Heart left ventricle (tissue), 16 donors: ENCODE results near the gene TFDP1. TPM values are rescaled to one million over a fixed set of nuclear protein-coding genes. Genes with fewer than 3 reads are reported as not detected.

ENCODE experiments used
- ATAC-seq, 4 donors: fragments of 200-7000 bp; cut with Tn5 transposase; one replicate each; pipeline ENCODE4 v1.9.1; 2020 to 2022; ENCODE audit warnings: moderate library complexity in 4 of 4, mild to moderate bottlenecking in 3 of 4, moderate number of reproducible peaks in 1 of 4
- DNase-seq, 5 donors: peaks; one replicate each; pipeline ENCODE4 v3.0.0-alpha.2; 2020
- H3K27ac ChIP-seq, 12 donors: fragments of 200-600 bp; sonication (generic) in 4 of 12; one replicate each; pipeline versions ENCODE4 v1.5.0 to v1.8.0; 2016 to 2022; ENCODE audit warnings: mild to moderate bottlenecking in 2 of 12
- H3K27me3 ChIP-seq, 9 donors: fragments of 200-600 bp; sonication (generic) in 2 of 9; one replicate each; pipeline versions ENCODE4 v1.5.1 to v1.8.0; 2016 to 2022; ENCODE audit warnings: mild to moderate bottlenecking in 3 of 9
- H3K36me3 ChIP-seq, 9 donors: fragments of 200-600 bp; sonication (generic) in 2 of 9; one replicate each; pipeline versions ENCODE4 v1.5.0 to v1.8.0; 2018 to 2022; ENCODE audit warnings: mild to moderate bottlenecking in 2 of 9
- H3K4me1 ChIP-seq, 12 donors: fragments of 200-600 bp; sonication (generic) in 4 of 12; one replicate each; pipeline versions ENCODE4 v1.5.0 to v1.8.0; 2016 to 2022; ENCODE audit warnings: mild to moderate bottlenecking in 3 of 12
- H3K4me3 ChIP-seq, 12 donors: fragments of 200-600 bp; sonication (generic) in 4 of 12; one replicate each; pipeline versions ENCODE4 v1.5.0 to v1.8.0; 2017 to 2022; ENCODE audit warnings: mild to moderate bottlenecking in 9 of 12, moderate library complexity in 4 of 12
- H3K9me3 ChIP-seq, 12 donors: fragments of 200-600 bp; sonication (generic) in 4 of 12; one replicate each; pipeline versions ENCODE4 v1.5.0 to v1.8.0; 2016 to 2022; ENCODE audit warnings: mild to moderate bottlenecking in 1 of 12
- CTCF ChIP-seq, 12 donors: fragments of 200-600 bp; sonication (generic) in 4 of 12; IDR thresholded peaks; one replicate each; pipeline versions ENCODE4 v1.5.0 to v1.8.0; 2018 to 2022; ENCODE audit warnings: antibody characterized with exemption in 12 of 12, mild to moderate bottlenecking in 5 of 12
- POLR2A ChIP-seq, 2 donors: fragments of 450-650 bp; IDR thresholded peaks; one replicate each; pipeline ENCODE4 v1.6.1; 2017; ENCODE audit warnings: antibody characterized with exemption in 2 of 2, mild to moderate bottlenecking in 2 of 2, moderate library complexity in 2 of 2
- WGBS, 4 donors: extraction: QIAGEN DNeasy Blood & Tissue Kit in 2 of 4; methylation state at CpG; one replicate each; pipeline versions ENCODE4 v1.1.5 to v1.1.7; 2013 to 2018; 5-methylcytosine and 5-hydroxymethylcytosine counted together
- intact Hi-C, 10 donors: fragments of 100-400 bp; cut with DNase I; formaldehyde crosslinking; loops; one replicate each; pipeline versions ENCODE4 v1.11.1 to v1.14.2; 2022
- polyA plus RNA-seq, 2 donors: library from polyadenylated mRNA; stranded (reverse); fragments of 200-250 nt; gene quantifications; one replicate each; pipeline ENCODE4 v1.2.3, GENCODE V29; 2013
- total RNA-seq, 9 donors: library from RNA; depleted of rRNA in 2 of 9; stranded (reverse); fragments of >200 nt in 2 of 9; fragmentation: NEBNext Ultra II Directional in 3 of 9; extraction: Animal tissue kit (Norgen Biotek cat#: 25700) in 3 of 9; gene quantifications; one replicate each; pipeline versions ENCODE4 v1.1.0 to v1.2.4, GENCODE V29; 2016 to 2023
- donor health status: ischemic (EF 13 %, LVEDD 7.1; RV severe dilation, severe dysfunction).
- donor health status: healthy with polysubstance abuse.
- donor health status: DM: no; HTN: yes; CAD: no.
- donor health status: DM: no; HTN: no; CAD: no.
- donor health status: ischemic (EF 25% LVEDD 6.9; RV normal size, moderate dysfunction).
- donor health status: ischemic (EF 25% LVEDD 5.7; RV mildly dilated, moderate dysfunction).
- donor health status: healthy.
- donor health status: DM: yes; HTN: yes; CAD: no.
- donor health status: ischemic (EF 35%, LVEDD 5.7; RV mildly dilated, moderate dysfunction).
- donor health status: nonischemic (EF 11% LVEDD 7.7; RV severe dilation, severe dysfunction).
- donor health status: DM: yes; HTN: yes; CAD: no.
- donor health status: PGD.
- donor health status: ischemic (EF 29% LVEDD 5.4; RV normal size, mild dysfunction).
- donor health status: nonischemic (EF 23%, LVEDD 6.1; RV moderate dilation, normal function).

The TFDP1 gene
- total and polyA plus RNA-seq, 11 donors, result 19.7 to 50.3 (median 44.3) TPM

- 86 to 89% (median 87%) methylated on average over 23 to 25 of the region's 25 CpGs for WGBS, 4 donors
- Histone ChIP-seq H3K4me3 (peak overlapping the region in 3 of 12 donors; percentile 24 to 44 (median 32)), H3K4me1 (peaks cover 0 to 56% (median 41%) of the 10 kb centered on the region in 12 donors), H3K9me3 (no peaks in the 10 kb centered on the region), H3K27ac (peak overlapping the region in 1 of 12 donors; percentile 43), H3K36me3 (peaks cover 0 to 64% (median 43%) of the 10 kb centered on the region in 9 donors), H3K27me3 (no peaks in the 10 kb centered on the region)
- ATAC-seq (no peak), DNase-seq (peak in 2 of 5 donors; percentile 16 to 30)
- intact Hi-C loops, result loop anchor here in 1 of 10 donors (10.0 kb wide), 1 partner anchor 54 kb away; the partner anchor contains the start of gene DCUN1D2
- TF ChIP-seq CTCF (IDR thresholded peaks at IDR 0.05) (no peak), POLR2A (IDR thresholded peaks at IDR 0.05) (no peak)
Observed at GRCh38 chr13:113548778-113549621, 35.6 kb upstream of the TFDP1 start.

GRCh38 chr13:113550453-113550852 is 34.1 kb upstream of the TFDP1 start:
- no peaks in the 10 kb centered on the region for H3K27me3 ChIP-seq
- 85 to 91% (median 91%) methylated on average over 9 of the region's 9 CpGs for WGBS, 4 donors
- H3K27ac ChIP-seq, result no peak overlapping the region
- H3K36me3 ChIP-seq, result peaks cover 0 to 58% (median 43%) of the 10 kb centered on the region in 9 donors
- intact Hi-C loops, result no loop called here
- no peak for TF ChIP-seq CTCF (IDR thresholded peaks at IDR 0.05)
- no peak for TF ChIP-seq POLR2A (IDR thresholded peaks at IDR 0.05)
- no peaks in the 10 kb centered on the region for H3K9me3 ChIP-seq
- peak in 2 of 5 donors; percentile 7 to 13 for DNase-seq
- no peak for ATAC-seq
- H3K4me1 ChIP-seq, result peaks cover 0 to 52% (median 36%) of the 10 kb centered on the region in 12 donors
- H3K4me3 ChIP-seq, result no peak overlapping the region

- Histone ChIP-seq H3K4me3 (no peak overlapping the region), H3K9me3 (no peaks in the 10 kb centered on the region), H3K27me3 (no peaks in the 10 kb centered on the region), H3K27ac (no peak overlapping the region), H3K4me1 (peaks cover 0 to 43% (median 28%) of the 10 kb centered on the region in 12 donors), H3K36me3 (peaks cover 0 to 58% (median 43%) of the 10 kb centered on the region in 9 donors)
- ATAC-seq (no peak), DNase-seq (peak in 1 of 5 donors; percentile 13)
- WGBS, 4 donors, result 84 to 94% (median 90%) methylated on average over 16 of the region's 16 CpGs
- intact Hi-C loops, result no loop called here
- TF ChIP-seq POLR2A (IDR thresholded peaks at IDR 0.05) (no peak), CTCF (IDR thresholded peaks at IDR 0.05) (no peak)
Observed at GRCh38 chr13:113551081-113552000, 33.2 kb upstream of the TFDP1 start.
